ENCODE data around the gene DYNC1I1.

DYNC1I1 gene

DNA sequence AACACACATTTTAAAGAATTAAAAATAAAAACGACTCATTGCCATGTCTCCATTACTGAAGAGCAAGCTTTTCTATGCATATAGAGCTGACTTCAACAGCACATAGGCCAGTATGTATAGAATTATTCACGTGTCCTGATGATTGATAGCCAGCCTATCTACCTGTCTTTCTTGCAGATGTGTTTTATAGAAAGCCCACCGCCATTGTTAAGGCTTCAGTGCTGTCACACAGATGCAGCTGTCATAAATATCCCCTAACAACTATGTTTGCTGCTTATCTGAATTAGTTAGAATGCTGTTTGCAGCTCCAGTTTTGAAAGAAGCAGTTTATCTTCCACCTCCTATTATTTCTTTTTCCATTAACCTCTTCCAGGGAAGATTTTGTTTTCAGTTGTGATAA lies 313.6 kb downstream of the DYNC1I1 start:
- DNase-seq (ENCODE audit: low read depth): no peak

DNA sequence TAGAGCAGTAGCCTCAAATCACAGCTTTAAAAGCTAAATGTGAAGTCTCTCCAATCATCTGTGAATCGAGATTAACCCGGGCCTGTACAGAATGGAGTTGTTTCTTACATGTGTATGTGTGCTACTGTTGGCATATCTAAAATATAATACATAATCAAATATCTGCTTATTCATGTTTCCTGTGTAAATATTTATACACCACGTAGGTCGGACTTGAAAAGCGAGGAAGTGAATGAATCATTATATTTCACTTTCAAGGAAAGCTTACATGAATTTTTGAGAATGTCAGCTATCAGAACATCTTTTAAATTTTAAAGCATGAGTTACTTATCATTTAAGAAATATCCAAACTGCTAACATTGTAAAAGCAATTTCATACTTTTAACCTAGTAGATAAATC lies 316.2 kb downstream of the DYNC1I1 start:
- no peak for DNase-seq (ENCODE audit: low read depth)

DNA sequence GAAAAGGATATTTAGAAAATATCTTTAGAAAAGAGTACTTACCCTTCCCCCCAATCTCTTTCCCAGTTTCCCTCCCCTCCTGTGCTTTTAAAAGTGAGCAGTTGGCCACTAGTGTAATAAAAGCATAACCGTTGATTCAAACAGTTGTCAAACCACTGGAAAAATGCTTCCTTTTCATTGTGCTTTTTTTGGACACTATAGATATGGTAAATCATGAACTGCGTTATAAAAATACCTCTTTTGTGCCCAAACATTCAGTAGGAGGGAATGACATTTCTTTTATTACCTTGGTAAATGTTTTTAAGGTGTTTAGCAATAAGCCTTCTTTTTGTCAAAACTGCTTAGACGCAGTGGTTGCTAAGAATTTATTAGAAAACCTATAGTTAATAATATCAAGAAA lies 317.2 kb downstream of the DYNC1I1 start:
- no peak for DNase-seq (ENCODE audit: low read depth)

DNA sequence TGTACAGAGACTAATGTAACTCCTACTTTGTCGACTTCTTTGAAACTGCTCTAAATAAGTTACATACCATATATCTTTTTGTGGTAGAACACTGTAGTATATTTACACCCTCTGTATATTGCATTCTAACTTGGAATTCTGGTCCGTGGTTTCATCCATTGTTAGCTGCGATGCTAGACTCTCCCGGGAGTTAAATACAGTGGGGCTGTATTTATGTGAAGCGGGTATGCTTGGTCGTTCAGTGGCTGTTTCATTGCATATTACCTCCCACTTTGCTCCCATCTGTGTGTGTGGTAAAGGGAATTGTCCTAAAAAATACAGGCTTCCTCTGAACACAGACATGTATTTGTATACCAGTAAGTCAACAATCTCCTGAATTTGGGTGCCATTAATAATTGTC lies 318.4 kb downstream of the DYNC1I1 start:
- no peak for DNase-seq (ENCODE audit: low read depth)

DNA sequence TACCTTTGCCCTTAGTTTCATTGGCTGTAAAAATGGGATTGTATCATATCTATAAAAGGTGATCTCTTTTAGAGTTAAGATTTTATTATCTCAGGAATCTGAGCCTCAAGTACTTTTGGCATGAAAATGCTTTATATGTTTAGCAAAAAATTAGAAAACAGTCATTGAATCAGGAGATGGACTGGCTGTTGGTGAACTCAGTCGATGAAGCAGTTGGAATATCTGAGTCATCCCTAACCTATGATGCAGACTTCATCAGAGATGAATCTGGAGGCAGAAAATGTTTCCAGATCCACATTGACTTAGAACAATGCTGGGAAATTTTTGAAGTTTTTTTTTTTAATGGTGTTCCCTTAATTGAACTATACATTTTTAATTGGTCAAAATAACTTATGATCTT lies 321.1 kb downstream of the DYNC1I1 start:
- no peak for DNase-seq (ENCODE audit: low read depth)

DNA sequence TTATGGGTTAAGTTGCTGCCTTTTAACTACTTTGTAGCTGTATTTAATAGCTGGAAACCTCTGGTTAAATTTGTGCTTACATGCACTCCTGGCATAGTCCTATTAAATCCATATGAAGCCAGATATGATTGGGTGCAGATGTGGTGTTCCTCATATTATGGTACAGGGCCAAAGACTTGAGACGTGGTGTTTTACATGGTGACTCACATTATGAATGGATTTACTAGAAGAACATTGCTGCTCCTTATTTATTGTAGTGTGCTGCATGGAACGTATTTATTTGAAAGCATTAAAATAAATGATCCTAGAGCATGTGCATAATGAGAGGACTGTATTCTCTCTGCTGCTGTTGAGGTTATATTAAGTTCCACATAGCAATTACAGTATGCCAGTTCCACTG lies 325.5 kb downstream of the DYNC1I1 start:
- no peak for DNase-seq (ENCODE audit: low read depth)

DNA sequence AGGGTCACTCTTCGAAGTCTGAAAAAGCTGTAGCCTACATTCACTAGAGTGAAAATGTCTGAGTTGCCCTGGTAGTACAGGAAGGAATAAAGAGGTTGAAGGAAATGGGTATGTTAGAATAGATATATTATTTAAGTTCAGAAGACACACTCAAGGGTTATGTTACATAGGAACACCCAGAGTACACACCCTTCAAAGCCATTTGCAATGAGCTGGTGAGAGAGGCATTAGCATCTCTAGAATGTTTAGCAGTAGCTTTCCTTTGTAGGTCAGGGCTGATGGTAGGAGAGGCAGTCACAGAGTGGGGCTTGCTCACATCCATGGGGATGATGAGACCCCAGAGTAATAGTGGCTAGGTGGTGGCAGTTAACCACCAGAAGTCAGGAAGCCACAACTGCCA lies 328.4 kb downstream of the DYNC1I1 start:
- no peak for DNase-seq (ENCODE audit: low read depth)

DNA sequence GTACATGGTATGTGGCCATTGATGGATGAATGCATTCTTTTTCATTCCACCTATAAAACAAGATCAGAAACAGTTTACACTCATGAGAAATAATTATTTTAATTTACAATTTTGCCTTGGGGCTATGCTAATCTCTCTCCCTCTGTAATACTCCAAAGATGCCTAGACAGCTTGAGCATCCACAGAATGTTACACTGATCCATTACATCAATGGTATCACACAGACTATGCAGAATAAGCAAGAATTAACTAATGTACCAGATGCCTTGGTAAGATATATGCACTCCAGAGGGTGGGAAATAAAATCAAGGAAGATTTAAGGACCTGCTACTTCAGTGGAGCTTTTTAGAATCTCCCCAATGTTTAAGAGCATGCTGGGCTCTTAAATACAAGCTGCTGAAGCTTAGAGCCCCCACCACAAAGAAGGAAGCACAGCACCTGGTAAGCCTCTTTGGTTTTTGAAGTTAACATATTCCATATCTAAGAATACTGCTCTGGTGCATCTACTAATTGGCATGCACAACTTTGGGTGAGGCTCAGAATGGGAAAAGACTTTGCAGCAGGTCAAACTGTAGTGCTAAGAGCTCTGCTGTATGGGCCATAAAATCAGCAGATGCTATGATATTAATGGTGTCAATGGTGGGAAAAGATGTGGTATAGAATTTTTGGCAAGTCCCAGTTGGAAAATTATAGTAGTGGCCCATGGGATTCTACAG lies 329.9 kb downstream of the DYNC1I1 start:
- DNase-seq (ENCODE audit: low read depth): no peak

DNA sequence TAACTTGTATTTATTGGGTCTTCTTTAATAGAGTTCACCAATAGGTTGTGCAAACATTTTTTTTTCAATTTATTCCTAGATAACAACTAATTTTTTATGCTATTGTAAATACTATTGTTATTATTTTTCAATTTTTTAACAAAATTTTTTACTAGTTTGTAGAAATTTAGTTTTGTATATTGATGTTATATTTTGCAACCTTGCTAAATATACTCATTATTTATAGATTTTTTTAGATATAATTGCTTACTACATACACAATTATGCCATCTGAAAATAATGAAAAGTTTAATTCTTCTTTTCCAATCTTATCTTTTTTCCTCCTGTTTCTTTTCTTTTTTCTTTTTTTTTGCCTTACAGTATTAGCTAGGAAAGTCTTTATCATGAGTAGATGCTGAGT lies 332.6 kb downstream of the DYNC1I1 start:
- no peak for DNase-seq (ENCODE audit: low read depth)

DNA sequence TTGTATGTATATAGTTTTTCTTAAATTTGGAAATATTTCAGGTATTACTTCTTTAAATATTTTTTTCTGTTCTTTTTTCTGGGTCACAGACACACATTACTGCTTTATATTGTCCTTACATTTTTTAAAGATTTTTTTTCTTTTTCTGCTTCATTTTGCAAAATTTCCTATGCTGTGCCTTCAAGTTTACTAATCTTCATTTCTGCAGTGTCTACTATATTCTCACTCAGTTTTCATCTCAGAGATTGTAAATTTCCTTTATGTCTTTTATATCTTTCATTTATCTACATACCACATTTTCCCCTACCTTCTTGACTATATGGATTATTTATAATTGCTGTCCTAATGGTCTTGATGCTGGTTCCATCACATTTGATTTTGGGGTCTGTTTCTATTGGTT lies 339.1 kb downstream of the DYNC1I1 start:
- DNase-seq (ENCODE audit: low read depth): no peak

DNA sequence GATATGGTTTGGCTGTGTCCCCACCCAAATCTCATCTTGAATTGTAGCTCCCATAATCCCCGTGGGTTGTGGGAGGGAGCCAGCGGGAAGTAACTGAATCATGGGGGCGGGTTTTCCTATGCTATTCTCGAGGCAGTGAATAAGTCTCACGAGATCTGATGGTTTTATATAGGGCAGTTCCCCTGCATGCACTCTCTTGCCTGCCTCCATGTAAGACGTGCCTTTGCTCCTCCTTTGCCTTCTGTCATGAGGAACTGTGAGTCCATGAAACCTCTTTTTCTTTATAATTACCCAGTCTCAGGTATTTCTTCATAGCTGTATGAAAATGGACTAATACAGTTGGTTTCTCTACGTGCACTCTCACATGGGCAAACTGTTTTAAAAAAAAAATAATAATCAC lies 341.8 kb downstream of the DYNC1I1 start:
- no peak for DNase-seq (ENCODE audit: low read depth)

DNA sequence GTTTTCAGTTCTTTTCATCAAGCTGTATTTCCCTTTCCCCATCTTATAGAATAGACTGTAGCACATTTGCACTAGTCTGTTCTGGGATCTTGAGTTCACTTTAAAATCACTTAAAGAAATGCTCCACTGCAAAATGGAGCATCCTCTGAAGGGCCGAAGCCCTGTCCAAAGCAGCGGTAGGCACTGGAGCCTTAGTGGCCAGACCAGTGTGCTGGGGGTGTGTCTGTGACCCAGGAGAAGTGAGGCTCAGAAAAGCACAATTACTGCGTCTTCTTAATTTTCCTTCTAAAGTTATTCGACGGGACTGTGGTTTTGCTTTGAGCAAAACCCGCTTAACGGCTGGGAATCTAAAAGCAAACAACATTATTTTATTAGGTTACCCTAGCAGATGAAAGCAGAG lies 343.8 kb downstream of the DYNC1I1 start:
- no peak for DNase-seq (ENCODE audit: low read depth)

DNA sequence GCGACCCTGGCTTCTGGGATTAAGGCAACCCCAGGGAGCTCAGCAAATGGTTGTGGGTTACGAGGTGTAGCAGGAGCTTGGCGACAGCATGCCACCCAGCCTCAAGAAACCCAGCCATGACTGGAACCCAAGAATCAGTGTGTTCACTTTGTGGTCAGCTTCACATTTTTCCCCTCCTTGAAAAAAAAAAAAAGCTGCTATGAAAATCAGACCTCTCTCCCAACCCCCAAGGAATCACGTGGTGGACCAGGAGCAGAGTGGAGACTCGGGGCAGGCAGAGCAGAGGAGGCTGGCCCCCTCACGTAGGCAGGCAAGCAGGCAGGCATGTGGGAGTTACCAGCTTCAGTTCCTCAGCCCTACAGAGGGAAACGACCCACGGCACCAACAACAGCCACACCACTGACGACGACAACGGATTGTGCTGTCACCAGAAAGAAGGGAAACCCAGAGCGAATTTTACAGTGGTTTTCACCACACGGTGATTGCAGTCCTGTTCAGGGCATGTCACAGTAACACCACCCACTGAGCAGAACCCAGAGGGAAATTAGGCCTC lies 346.2 kb downstream of the DYNC1I1 start:
- no peak for DNase-seq (ENCODE audit: low read depth)

DNA sequence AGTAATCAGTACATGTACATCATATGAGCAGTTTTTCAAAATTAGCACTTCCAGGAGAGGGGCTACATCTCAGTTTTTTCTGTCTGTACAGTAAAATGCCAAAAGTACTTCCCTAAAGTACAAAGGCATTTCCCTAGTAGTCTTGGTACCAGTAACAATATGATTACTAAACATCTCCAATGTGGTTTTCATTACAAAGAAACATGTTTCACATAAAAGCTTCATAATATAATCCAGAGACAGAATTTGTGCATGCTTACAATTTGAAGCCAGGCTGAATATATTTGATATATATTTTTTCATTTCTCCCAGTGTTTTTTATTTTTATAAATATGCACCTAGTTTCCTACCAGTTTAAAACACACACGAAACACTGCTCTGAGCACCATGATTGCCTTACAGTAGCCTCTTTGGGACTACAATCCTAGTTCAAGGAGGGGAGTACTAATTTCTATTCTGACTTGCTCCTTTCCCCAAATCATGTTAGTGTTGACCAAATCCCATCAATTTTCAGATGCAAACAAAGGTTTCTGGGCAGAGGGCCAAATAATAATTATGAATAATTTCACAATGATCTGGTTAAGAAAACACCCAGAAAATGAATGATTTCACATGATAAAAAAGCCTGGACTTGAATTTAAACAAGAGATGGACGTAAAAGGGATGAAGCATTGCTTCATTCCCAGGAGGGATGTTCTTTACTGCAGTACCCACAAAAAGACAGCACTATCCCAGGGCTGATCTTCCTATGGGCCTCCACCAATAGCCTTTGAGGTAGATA lies 348.3 kb downstream of the DYNC1I1 start:
- no peak for DNase-seq (ENCODE audit: low read depth)

DNA sequence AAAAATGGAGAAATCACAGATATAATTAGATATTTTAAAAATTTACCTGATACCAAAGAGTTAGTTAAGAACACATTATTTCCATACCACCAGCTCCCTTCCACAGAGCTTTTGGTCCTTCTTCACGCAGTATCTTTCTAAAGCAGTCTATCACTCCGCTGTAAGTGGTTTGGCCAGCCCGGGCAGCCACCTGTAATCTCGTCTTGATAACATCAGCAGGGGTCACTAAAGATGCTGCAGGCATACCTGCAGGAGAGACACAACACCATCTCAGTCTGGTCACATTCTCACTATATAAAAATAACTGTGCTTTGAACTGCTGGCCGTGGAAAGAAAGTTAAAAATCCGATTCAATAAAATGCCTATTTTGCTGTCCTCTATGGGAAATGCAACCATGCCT lies 349.4 kb downstream of the DYNC1I1 start:
- DNase-seq (ENCODE audit: low read depth): no peak

DNA sequence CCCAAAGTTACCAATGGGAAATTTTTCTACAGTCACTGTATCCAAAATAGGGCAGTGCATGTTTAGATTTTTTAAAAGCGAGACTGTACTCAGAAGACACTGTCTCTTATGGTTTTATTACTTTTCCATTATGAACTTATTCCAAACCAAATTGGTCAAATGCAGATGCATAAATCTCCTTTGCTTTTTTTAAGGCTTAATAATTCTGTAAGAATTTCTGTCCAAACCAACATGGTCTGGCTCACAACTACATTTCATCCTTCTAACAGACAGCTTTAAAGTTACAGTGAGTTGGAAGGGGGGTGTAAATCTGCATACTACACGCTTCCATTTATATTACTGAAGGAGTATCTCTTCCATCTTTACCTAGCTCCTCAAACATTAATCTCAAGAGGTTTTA lies 350.4 kb downstream of the DYNC1I1 start:
- no peak for DNase-seq (ENCODE audit: low read depth)

DNA sequence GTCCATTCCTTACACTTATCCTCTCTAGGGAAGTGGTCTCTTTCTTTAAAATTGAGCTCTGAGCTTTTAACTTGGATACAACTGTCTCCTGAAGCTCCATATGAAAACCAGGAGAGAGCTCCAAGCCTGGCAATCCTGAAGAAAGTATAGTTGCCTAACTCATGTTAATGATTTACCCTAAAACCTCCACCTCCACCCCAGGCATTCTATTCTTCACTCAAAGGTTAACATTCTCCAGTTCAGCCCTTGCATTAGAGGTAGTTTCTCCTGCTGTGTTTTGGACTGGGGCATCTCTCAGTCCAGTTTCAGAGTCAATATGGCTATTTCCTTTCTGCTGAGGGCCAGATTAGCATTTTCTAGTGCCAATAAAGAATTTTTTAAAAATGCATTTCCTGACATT lies 354.0 kb downstream of the DYNC1I1 start:
- DNase-seq (ENCODE audit: low read depth): no peak

DNA sequence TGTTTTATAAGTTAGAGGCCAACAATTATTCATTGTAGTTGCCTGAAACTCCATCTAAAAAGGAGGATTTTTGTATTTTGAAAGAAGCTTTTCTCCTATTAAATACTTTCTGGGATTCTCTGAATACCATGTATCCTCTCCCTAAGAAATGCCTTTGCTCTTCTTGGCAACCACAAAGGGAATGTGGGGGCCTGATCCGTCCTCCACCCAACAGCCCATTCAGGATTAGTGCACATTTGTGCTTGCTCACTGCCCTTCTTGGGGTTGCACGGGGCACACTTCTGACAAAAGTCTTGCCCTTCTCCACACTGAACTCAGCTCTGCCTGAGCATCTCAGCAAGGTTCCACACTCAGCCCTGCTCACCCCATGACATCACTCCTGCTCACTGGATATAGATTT lies 355.4 kb downstream of the DYNC1I1 start:
- DNase-seq (ENCODE audit: low read depth): no peak

DNA sequence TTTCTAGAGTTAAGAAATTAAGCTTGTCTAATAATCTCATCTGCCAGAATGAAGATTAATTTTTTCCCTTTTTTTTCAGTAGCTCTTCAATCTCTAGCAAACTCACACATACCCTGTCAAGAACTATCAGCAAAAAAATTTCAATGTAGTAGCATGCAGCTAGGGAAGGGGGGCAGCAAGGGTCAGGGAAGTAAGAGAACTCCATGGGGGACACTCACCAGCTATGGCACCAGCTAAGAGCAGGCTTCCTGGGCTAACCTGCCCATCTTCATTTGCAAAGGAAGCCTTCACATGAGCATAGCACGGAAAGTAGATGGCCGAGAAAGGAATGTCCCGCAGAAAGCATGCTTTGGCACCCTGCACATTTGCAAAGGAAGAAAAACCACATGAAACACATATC lies 359.2 kb downstream of the DYNC1I1 start:
- no peak for DNase-seq (ENCODE audit: low read depth)

DNA sequence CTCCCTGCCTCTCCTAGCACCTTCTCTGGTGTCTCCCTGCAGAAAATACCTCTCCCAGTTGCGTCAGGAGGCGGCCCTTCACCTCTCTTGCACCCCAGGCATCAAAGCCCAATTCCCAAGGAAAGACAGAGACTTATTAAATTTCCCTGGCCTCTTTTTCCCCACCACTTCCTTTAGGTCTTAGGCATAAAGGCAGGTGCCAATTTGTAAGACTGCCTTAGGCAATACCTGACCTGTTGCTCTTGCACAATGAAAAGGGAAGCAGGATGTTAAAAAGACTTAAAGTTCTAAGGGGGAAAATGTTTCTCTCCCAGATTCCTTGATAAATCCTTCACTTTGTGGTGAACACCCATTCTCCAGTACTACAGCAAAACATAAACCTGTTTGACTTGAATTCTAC lies 362.9 kb downstream of the DYNC1I1 start:
- DNase-seq (ENCODE audit: low read depth): no peak

DNA sequence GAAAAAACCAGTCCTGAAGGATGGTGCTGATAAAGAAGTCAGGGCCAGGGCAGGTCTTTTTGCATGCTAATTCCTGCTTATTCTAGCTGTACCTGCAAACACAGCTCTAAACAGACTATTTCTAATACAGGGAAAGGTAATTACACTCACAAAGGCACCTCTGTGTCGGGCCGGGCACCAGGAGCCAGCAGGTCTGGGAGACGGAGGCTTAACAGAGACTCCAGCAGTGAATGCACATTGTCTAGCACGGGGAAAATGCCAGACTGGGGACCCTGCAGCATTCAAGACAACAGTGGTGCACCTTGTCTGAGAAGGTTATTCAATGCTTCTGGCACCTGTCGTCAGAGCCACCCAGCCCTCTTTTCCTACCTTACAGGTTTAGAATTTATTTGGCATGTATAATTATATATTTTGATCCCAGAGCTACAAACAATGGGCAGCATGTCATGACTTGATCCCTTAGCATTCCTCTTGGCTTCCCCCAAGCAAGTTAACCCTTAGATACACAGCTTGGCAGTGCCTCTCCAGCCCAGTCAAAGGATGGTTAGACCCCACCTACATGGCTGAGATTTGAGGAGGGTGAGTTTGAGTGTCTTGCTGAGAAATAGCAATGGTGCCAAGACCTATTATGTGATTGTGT lies 364.4 kb downstream of the DYNC1I1 start:
- no peak for DNase-seq (ENCODE audit: low read depth)

DNA sequence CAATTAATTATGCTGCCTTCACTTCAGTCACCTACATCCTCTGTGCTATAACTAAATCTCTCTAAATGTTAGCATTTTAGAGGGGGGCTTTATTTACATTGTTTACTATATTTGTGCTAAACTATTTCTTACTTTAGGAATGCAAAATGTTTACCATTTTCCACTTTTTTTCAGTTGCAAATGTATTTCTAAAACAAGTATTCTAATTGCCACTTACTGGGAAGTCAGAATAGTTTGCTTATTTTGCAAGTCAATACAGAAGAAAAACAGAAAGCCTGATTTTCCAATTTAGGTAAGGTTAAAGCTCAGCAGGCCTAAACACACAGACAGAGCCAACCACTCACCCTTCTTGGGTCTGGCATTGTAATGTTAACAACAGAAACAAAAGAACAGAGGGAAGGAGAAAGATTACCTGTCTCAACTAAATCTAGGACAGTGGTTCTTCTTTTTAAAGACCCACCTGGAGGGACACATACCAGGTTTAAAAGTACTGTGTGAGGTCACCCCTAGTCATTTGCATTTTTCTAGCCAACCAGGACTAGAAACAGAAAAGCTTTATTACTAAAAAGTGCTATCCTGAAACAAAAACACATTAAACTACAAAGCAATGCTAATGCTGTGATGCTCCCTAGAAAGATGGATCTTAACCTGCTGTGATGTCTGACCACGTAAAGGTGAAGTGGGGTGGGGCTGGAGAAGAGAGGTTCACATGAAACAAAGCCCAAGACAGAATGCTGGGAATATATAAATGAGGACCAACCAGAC lies 371.3 kb downstream of the DYNC1I1 start:
- DNase-seq (ENCODE audit: low read depth): no peak

DNA sequence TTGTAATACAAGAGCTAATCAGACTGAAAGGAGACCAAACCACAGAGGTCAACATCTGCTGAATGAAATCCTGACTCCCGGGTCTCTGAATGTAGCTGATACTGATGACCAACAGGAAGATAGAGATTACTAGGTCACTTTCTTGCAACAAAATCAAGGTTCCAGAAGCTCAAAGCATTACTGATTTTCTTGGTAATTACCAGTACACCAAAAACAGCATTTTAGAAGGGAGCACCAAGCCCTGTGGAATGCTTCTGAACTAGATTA lies 371.8 kb downstream of the DYNC1I1 start:
- DNase-seq (ENCODE audit: low read depth): no peak
